Right lobe of liver (tissue), 4 donors: ENCODE results near the gene TRAF1.

Experiments used
- CTCF ChIP-seq, 4 donors: fragments of 200-600 bp in 3 of 4; fragments of 450-650 bp in 1 of 4; IDR thresholded peaks; one replicate each; pipeline versions ENCODE4 v1.5.1 to v1.8.0; 2016 to 2022; ENCODE audit warnings: antibody characterized with exemption in 4 of 4, mild to moderate bottlenecking in 2 of 4
- POLR2A ChIP-seq: fragments of 450-650 bp; IDR thresholded peaks from one replicate; pipeline ENCODE4 v1.6.1; 2017; ENCODE audit warnings: antibody characterized with exemption, mild to moderate bottlenecking
- donor health status: DM: no; HTN: no; CAD: no.
- donor health status: DM: no; HTN: no; CAD: no.
- donor health status: DM: no; HTN: yes; CAD: no.

- TF ChIP-seq CTCF (IDR thresholded peaks at IDR 0.05): no peak
- TF ChIP-seq POLR2A: no peak
Observed at GRCh38 chr9:120902569-120903535, 23.7 kb downstream of the TRAF1 start.
